ENCODE measurements around the gene CANT1.

Gene CANT1

DNA sequence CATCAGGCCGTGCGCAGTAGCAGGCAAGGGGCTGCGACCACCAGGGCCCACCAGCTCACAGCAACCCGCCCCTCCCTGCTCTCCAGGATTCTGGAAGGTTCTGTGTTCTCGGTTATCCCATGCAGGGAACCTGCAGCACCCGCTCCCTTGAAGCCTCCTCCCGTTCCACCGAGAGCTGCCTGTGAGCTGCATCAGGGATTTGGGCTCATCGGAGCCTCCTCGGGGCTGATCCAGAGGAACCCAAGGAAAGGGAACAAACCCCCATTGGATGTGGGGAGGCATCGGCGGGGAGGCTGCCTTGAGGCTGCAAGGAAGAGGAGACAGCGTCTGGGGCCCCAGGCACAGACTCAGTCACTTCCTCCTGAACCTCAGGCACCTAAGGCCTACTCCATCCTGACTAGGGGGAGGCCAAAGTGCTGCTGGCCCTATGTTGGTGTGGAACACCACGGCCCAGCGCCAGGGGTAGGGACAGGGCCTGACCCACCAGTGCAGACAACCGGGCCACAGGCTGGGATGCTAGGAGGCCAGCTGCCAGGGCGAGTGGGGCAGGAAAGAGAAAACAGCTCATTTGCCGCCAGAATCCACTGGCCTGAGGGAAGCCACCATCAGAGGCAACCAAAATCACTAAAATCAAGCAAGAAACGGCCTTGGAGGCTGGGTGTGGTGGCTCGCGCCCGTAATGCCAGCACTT is 15.4 kb downstream of the CANT1 start:
- DNase-seq = no peak

DNA sequence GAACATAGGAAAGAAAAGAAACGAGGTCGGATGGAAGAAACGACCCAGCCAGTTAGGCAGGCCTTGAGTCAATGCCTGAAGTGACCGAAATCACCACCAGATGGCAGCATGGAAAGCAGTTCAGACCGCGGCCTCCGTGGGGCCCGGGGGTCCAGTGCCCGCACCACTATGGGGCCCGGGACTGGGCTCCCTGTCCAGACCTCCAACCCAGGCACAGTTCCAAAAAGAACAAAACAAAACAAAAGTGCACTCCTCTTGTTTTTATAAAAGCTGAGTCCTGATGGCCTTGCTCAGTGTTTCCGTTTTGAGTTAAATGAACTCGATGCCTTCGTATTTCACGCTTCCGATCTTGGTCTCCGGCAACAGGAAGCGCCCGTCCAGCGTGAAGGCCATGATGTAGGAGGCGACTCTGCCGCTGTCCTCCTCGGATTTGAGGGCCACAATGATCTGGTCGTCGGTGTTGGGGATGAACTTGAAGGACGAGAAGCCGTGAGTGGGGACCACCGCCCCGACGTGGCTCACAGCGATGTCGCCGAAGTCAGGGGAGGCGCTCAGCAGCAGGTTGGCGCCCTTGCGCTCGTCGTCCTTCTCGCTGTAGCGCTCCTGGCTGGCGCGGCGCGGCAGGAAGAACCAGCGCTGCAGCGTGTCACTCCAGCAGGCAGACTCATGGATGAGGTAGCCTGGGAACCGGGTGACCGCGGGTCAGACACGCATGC is 16.2 kb downstream of the CANT1 start:
- DNase-seq = no peak

DNA sequence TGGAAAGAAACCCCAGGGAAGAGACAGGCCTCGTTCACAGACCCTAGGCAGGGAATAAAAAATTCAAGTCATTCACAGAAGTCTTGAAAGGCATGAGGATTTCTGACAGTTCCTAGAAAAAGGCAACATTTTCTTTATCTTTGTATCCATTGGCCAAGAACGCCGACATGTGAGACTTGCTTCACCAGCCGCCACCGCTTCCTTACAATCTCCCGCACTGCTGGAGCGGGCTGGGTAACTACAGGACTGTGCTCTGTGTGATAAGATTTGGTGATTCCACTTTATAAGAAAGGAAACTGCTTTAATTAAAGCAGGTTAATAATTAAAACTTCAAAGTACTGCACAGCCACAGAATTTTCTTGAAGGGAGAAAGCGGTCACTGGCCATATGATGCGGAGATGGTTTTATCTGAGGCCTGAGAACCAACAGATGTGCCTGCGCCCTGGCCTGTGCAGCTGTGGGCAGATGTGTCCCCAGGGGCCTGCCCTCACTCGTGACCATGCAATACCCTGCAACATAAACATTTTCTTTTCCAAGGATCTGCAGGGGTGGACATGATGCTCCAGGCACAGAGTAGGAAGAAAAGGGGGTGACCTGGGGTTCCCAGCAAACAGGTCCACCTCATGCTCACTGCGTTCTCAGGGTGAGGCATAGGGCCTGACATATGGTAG is 16.9 kb downstream of the CANT1 start:
- DNase-seq = no peak

DNA sequence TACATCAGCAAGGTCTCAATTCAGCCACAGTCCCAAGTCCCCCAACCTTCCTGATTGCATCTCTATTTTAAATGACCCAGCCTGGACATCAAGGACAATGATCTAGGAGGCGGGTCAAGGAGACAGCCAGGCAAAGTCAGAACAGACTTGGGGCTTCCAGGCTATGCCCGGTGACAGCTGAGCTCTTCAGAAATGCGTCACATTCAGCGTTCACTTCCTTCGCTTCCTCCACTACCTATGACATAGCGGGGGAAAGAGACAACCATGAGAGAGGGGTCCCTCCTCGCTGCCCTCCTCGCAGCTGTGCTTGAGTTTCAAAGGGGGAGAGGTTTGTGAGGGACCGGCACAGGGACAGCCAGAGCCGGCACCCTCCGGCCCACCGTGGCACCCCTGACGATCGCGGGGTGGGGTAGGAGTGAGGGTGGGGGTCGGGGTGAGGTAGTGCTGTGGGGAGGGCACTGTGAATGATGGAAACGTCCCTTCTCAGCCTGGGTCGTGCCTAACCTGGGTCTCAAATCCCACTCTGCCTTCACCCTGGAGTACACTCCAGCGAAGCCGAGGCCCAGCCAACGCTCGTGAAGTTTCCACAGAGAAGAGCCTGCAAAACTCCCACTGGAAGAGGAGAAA is 17.5 kb downstream of the CANT1 start:
- DNase-seq = no peak

DNA sequence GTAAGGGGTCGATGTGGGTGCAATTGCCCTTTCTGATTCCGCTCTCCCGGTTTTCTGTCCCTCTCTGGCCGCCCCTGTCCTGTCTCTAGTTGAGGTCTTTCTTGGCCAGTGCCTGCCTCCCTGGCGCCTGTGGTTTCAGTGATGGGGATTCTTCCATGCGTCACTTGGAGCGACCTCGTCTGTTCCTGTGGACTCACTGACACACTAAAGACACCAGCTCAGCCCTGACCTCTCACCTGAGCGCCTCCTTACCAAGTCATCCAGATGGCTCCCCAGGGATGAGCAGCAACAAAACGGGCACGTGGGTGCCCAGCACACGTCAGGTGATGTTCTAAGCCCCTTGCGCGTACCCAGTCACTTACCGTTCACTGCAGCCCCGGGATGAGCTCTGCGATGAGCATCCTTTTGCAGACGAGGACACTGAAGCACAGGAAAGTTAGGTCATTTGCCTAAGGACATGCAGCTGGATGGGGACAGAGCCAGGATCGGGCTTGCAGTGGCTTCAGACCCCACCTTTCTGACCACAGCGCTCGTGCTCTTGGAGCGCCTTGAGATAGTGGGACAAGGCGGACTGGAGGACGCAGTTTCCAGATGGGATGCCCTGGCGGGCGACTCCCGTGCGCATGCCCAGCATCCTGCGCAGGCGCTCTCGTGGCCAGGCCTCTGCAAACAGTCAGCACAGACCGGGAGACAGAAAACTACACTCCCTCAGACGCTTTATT is 18.4 kb downstream of the CANT1 start:
- DNase-seq = no peak

DNA sequence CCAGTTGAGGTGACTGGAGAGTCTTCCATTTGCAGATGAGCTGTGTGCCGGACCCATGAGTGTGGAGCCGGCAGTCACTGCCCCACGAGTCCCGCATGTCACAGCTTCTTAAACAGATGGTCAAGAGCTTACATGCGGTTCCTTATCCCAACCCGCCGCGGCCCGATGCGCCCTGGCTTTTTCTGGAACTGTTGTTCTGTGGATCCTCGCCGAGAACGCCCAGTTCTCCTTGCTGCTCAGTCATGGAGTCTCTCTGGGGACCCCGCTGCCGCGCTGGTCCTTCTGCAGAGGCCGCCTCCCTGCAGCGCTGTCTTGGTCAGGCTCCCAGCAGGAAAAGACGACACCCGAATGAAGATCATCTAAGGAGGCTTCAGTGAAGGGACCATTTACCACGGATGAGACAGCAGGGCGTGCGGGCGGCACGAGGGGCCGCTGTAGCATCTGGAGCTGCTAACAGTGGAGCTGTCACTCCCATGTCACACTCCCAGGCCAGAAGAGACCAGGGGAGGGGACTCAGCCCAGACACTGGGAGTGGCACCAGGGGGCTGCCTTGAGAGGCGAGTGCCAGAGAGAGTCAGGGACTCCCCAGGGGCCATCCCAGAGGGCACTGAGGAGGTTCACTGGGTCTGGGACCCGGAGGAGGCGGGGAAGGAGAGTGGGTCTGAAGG is 19.1 kb downstream of the CANT1 start:
- DNase-seq = no peak

DNA sequence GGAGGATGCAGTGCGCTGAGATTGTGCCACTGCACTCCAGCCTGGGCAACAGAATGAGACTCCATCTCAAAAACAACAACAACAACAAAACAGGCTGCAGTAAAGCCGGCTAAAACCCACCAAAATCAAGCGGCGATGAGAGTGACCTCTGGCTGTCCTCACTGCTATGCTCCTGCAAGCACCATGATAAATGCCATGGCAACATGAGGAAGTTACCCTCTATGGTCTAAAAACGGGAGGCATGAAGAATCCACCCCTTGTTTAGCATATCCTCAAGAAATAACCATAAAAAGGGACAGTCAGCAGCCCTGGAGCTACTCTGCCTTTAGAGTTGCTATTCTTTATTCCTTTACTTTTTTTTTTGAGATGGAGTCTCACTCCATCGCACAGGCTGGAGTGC is 21.4 kb downstream of the CANT1 start:
- no peak for DNase-seq

DNA sequence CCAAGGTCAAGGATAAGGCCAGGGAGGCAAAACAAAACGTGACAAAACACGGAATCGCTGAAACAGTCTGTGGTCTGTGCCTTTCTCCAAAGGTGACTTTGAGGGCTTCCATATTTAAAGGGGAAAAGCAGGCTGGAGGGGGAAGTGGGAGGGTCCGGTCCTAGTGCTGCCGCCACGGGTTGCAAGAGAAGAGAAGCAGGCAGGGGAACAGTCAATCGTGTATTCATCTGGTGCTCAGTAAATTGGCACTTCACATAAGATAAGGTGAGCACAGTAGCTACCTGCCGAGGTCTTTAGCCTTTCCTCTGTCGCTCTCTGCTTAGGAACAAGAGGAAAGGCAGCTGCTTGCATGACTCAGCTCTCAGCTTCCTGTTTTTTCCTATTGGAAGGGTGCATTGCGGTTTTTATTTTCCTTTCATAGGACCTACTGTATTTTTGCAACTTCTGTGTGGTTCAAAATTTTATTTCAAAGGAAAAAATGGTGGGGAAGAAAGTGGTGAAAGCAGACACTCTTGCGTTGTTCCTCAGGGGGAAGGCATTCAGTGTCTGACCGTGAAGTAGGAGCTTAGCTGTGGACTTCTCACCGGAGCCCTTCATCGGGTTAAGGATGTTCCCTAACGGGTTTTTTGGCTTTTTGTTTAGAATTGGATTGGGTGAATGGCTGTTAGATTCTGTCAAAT is 22.8 kb downstream of the CANT1 start:
- DNase-seq = no peak

DNA sequence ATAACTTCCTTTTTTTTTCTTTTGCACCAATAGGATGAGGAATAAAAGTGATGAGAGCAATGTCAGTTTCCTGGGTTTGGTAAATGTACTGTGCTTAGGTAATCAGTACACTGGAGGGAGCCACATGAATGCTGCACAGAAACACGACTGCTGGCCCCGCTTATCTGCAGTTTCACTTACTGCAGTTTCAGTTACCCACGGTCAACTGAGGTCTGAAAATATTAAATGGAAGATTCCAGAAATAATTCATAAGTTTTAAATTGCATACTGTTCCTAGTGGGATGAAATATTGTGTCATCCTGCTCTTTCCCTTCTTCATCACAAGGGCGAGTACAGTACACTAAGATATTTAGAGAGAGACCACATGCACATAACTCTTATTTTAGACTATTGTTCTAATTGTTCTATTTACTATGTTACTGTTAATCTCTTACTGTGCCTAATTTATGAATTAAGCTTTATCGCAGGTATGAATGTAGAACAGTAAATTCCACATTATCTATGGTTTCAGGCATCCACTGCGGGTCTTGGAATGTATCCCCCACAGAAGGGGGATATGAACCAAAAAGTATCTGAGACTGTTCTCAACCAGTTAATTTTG is 23.4 kb downstream of the CANT1 start:
- DNase-seq = no peak

DNA sequence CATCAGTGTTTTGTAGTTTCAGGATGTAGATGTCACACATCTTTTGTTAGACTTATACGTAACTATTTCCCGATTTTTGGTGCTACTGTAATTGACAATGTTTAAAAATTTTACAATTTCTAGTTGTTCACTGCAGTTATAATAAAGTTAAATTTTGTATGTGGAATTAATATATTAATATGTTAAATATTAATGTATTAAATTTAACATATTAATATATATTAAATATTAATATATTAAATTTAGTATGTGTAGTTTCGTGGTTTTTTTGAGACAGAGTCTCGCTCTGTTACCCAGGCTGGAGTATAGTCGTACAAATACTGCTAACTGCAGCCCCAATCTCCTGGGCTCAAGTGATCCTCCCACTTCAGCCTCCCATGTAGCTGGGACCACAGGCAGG is 24.2 kb downstream of the CANT1 start:
- DNase-seq = no peak

DNA sequence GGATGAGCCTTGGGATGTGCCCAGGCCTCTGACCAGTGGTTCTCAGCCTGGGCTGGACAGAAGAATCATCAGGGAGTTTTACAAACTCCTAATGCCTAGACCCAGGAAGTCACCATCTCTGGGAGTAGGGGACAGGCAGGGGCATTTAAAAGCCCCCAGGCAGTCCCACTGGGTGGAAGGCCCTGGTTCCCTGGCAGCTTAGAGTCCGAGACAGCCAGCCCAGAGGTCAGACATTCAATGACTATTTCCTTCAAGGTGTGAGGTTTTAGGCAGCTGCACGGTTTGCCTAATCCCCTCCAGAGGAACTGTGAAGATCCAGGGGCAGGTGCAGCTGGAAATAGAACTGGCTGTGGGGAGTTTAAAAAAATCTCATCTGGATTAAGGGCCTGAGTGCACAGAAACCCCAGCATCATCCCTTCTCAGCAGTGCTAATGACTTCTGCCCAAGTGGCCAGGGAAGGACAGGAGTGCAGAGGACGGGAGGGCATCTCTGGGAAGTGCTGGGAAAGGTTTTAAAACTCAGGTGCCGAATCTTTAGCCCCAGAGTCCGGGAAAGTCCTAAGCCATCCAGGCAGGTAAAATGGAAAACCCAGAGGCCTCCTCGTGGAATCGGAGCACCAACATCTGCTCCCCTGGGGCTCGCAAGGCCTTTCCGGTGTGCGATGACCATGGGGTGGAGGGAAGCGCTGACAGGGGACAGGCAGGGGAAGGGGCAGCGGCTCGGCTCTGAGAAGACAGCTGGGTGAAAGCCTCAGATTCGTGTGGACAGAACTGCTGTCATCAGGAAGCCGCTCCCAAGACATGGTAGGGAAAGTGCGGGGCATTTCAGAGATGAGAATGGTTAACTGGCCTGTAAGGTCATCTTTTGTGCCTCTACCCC is 28.3 kb downstream of the CANT1 start:
- no peak for DNase-seq

DNA sequence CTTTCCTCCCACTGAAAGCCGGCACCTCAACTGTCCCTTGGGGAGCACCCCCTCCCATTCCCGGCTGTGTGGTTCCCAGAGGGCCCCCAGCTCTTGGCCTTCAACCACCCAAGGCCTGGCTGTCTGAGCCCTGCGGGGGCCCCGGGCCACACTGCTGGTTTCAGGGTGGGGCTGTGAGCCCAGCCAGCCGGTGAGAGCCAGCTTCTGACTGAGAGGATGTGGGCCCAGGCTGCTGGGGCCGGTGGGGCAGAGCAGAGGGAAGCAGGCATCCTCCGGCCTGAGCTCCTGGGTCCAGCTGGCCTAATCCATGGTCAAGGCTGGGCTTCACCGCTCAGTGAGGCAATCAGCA is 29.0 kb downstream of the CANT1 start:
- no peak for DNase-seq

DNA sequence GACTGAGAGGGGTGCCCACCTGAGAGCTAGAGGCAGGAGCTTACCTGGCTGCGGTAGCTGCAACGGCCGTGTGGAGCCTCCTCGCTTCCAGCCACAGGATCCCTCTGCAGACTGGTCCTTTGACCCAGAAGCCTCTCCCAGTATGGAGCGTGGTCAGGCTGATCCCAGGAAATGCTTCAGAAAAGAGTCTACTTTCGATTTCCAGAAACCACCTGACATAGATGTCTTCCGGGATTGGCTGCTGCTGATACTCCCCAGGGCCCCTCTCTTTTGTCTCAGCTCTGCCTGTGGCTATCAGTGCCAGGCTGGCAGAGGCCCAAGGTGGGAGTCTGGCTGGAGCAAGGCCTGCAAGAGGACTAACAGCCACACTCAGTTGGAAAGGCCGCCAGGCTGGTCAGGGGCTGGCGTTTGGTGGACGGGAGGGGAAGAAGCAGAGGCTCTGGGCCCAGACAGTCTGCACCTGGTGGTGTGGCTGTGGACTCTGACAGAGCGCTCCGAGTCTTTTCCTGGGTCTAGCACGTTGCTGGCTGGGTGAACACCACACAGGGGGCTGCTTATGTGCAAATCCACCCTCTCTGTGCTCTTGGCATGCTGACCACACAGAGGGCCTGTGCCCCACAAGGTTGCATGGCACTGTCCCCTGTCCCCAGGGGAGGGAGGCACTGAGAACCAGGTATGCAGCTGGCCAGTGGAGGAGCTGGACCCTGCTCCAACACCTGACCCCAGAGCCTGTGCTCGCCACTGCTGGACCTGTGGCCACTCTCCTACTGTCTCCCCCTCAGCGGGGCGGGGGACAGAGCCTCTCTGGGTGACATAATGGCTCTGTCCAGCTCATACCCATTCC is 29.6 kb downstream of the CANT1 start, which contains the start of gene LGALS3BP:
Gene LGALS3BP, minus strand, starts transcription at position 144 of the 844 bp plus-strand sequence. CDS start 2,732 bp downstream, outside the sequence.
- DNase-seq = peak; percentile 17

DNA sequence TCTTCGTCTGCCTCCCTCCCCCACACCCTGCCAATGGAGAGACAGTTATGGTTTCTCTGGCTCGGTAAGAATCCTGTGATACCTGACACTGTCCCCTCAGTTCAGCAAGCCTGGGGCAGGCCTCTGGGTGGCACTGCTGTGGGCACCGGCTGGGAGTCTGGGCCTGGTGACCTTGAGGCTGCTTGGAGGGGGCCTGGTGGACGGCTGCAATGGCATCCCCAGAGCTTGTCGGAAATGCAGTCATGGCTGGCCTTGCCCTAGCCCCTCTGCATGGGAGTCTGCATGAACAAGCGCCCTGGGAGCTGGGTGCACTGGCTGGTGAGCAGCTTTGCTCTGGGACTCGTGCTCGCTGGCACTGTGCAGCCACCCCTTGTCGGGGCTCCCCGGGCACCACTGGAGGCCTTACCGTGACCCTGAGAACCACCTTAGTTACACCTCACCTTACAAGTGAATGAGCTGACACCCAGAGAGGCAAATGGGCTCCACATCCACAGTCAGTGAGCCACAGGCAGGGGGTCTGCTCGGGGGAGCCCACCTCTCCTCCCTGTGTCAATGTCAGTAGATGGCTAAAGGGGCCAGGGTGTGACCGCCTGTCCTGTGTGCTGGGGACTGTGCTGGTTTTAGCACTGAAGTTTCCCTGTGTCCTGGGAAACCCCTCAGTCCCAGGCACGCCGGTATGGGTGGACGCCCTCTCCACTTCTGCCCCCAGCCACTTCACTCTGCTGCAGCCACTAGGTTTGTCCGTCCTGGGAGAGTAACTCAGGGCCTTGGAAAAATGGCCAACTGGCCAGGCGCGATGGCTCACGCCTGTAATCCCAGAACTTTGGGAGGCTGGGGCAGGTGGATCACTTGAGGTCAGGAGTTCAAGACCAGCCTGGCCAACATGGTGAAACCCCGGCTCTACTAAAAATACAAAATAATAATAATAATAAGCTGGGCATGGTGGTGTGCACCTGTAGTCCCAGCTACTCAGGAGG is 31.3 kb downstream of the CANT1 start:
- DNase-seq = no peak

DNA sequence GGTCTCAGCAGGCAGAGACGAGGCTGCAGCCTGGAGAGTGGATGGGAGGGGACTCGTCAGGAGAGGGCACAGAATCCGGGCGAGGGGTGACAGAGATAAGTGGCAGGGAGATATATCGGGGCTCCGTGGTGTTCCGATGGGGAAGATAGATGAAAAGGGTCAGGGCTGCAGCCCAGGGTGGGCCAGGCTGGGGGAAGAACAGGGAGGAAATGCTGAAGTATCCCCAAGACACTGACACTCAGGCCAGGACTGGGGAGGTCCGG is 32.0 kb downstream of the CANT1 start:
- DNase-seq = no peak

DNA sequence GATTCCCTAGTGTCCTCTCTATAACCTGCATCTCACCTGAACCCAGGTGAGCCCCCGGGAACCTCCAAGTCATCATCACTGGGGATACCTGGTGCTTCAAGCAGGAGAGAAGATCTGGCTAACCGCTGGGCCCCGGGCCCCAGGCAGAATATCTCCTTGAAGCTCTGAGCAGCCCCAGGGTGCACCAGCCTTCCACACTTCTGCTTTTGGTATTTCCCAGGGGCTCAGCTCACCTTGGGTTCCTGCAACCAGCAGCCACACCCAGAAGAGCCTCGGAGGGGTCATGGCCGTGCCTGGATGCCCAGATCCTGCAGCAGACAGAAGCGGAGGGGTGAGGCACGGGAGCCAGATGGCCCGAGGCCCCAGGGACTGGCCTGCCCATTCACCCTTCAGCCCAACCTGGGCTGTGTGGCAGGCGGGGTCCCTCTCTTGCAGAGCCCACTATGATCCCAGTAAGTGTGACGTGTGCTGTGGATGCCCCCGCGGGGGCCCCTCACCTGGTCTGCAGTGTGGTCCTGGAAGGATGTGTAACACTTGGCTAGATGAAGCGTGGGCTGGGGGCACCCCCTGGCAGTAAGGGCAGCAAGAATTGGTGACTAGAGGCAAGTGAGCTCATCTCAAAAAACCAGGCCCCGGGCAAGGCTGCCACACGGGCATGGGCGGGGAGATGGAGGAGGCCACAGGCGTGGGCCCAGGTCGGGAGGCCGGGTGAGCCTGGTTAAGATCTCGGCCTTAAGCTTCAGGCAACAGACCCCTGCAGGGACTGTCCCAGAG is 32.5 kb downstream of the CANT1 start:
- no peak for DNase-seq

Measured in NCI-H446 treated with DMSO at 0.1 percent for 48 hours (cell line).